Right lobe of liver (tissue), 4 donors: ENCODE results near the gene TSTD1.

ENCODE experiments used
- CTCF ChIP-seq, 4 donors: fragments of 200-600 bp in 3 of 4; fragments of 450-650 bp in 1 of 4; IDR thresholded peaks; one replicate each; pipeline versions ENCODE4 v1.5.1 to v1.8.0; 2016 to 2022; ENCODE audit warnings: antibody characterized with exemption in 4 of 4, mild to moderate bottlenecking in 2 of 4
- POLR2A ChIP-seq: fragments of 450-650 bp; IDR thresholded peaks from one replicate; pipeline ENCODE4 v1.6.1; 2017; ENCODE audit warnings: antibody characterized with exemption, mild to moderate bottlenecking
- donor health status: DM: no; HTN: no; CAD: no.
- donor health status: DM: no; HTN: no; CAD: no.
- donor health status: DM: no; HTN: yes; CAD: no.

- TF ChIP-seq POLR2A (no peak), CTCF (IDR thresholded peaks at IDR 0.05) (no peak)
These were observed 29.8 kb downstream of the TSTD1 start for GRCh38 chr1:161008869-161009510.
